ENCODE measurements around the gene FER1L5. TPM values are rescaled to one million over a fixed set of nuclear protein-coding genes. Genes with fewer than 3 reads are reported as not detected.

FER1L5 gene
- total RNA-seq, 4 donors from 2014 or later = under 0.01 TPM; not detected in 3

GRCh38 chr2:96688649-96689430 lies 46.3 kb downstream of the FER1L5 start:
- no peak for DNase-seq (ENCODE audit: extremely low spot score)
- intact Hi-C loops (cut with DNase I) = no loop called here

GRCh38 chr2:96689431-96689991 lies 46.9 kb downstream of the FER1L5 start:
- peaks cover 6 to 12% (median 9%) of the 10 kb centered on the region in 4 donors for H3K4me1 ChIP-seq
- H3K27me3 ChIP-seq = peaks cover 0 to 25% (median 0%) of the 10 kb centered on the region in 4 donors
- intact Hi-C loops (cut with DNase I) = no loop called here
- no peaks in the 10 kb centered on the region for H3K9me3 ChIP-seq
- no peaks in the 10 kb centered on the region for H3K36me3 ChIP-seq
- TF ChIP-seq CTCF (IDR thresholded peaks at IDR 0.05) (no peak), POLR2AphosphoS5 (IDR thresholded peaks at IDR 0.05) (no peak), POLR2A (IDR thresholded peaks at IDR 0.05; ENCODE audit: low read depth) (no peak), EP300 (IDR thresholded peaks at IDR 0.05) (no peak)
- H3K27ac ChIP-seq (replicated peaks in 1 of 4) = no peak overlapping the region
- no peak for DNase-seq (ENCODE audit: extremely low spot score)
- H3K4me3 ChIP-seq = no peak overlapping the region
- WGBS = 97% methylated on average over 8 of the region's 14 CpGs

More at GRCh38 chr2:96688649-96689430, 46.3 kb downstream of the FER1L5 start:
- no peaks in the 10 kb centered on the region for H3K36me3 ChIP-seq
- WGBS = 83% methylated on average over 6 of the region's 11 CpGs
- no peaks in the 10 kb centered on the region for H3K9me3 ChIP-seq
- H3K27me3 ChIP-seq = peaks cover 0 to 25% (median 0%) of the 10 kb centered on the region in 4 donors
- no peak overlapping the region for H3K27ac ChIP-seq (replicated peaks in 1 of 4)
- H3K4me3 ChIP-seq = no peak overlapping the region
- H3K4me1 ChIP-seq = peaks cover 6 to 12% (median 9%) of the 10 kb centered on the region in 4 donors
- TF ChIP-seq POLR2AphosphoS5 (IDR thresholded peaks at IDR 0.05) = no peak
- TF ChIP-seq CTCF (IDR thresholded peaks at IDR 0.05) = no peak

GRCh38 chr2:96690306-96691021 lies 47.9 kb downstream of the FER1L5 start:
- Histone ChIP-seq H3K27ac (replicated peaks in 1 of 4) (no peak overlapping the region), H3K4me1 (peaks cover 2 to 8% (median 7%) of the 10 kb centered on the region in 4 donors), H3K36me3 (no peaks in the 10 kb centered on the region), H3K9me3 (no peaks in the 10 kb centered on the region), H3K4me3 (no peak overlapping the region), H3K27me3 (peaks cover 0 to 20% (median 0%) of the 10 kb centered on the region in 4 donors)
- intact Hi-C loops (cut with DNase I) = no loop called here
- TF ChIP-seq POLR2AphosphoS5 (IDR thresholded peaks at IDR 0.05) (no peak), EP300 (IDR thresholded peaks at IDR 0.05) (no peak), CTCF (IDR thresholded peaks at IDR 0.05) (no peak), POLR2A (IDR thresholded peaks at IDR 0.05; ENCODE audit: low read depth) (no peak)
- no peak for DNase-seq (ENCODE audit: extremely low spot score)
- WGBS = 88% methylated on average over 16 of the region's 16 CpGs

- no peak for DNase-seq (ENCODE audit: extremely low spot score)
- Histone ChIP-seq H3K36me3 (no peaks in the 10 kb centered on the region), H3K9me3 (no peaks in the 10 kb centered on the region), H3K4me3 (no peak overlapping the region), H3K27me3 (peaks cover 0 to 13% (median 0%) of the 10 kb centered on the region in 4 donors), H3K4me1 (peaks cover 0 to 2% (median under 1%) of the 10 kb centered on the region in 4 donors), H3K27ac (replicated peaks in 1 of 4) (no peak overlapping the region)
- WGBS = 100% methylated on average over 1 of the region's 30 CpGs
- intact Hi-C loops (cut with DNase I) = no loop called here
- TF ChIP-seq POLR2AphosphoS5 (IDR thresholded peaks at IDR 0.05) (no peak), POLR2A (IDR thresholded peaks at IDR 0.05; ENCODE audit: low read depth) (no peak), CTCF (IDR thresholded peaks at IDR 0.05) (no peak), EP300 (IDR thresholded peaks at IDR 0.05) (no peak)
Measured at GRCh38 chr2:96691022-96691612, 48.6 kb downstream of the FER1L5 start.

Data from esophagus muscularis mucosa (tissue), 4 donors.